ENCODE measurements around the gene ADRA2A. TPM values are rescaled to one million over a fixed set of nuclear protein-coding genes. Genes with fewer than 3 reads are reported as not detected.

Gene ADRA2A
- total RNA-seq, 1 donor from 2014 or later: 1.5 TPM

- Mint-ChIP-seq H3K4me3 (ENCODE audit: unreplicated experiment) (no peak overlapping the region), H3K9me3 (ENCODE audit: unreplicated experiment) (no peaks in the 10 kb centered on the region), H3K27me3 (ENCODE audit: unreplicated experiment) (peaks cover 6% of the 10 kb centered on the region), H3K27ac (ENCODE audit: unreplicated experiment) (no peak overlapping the region), H3K4me1 (ENCODE audit: unreplicated experiment) (peaks cover 12% of the 10 kb centered on the region), H3K36me3 (ENCODE audit: low read depth, unreplicated experiment) (no peaks in the 10 kb centered on the region)
- no peak for DNase-seq (ENCODE audit: low spot score)
- no peak for TF ChIP-seq CTCF (IDR thresholded peaks at IDR 0.05; ENCODE audit: unreplicated experiment)
These were observed 37.3 kb downstream of the ADRA2A start for GRCh38 chr10:111113961-111114757.

- peaks cover 6% of the 10 kb centered on the region for H3K27me3 Mint-ChIP-seq (ENCODE audit: unreplicated experiment)
- TF ChIP-seq CTCF (IDR thresholded peaks at IDR 0.05; ENCODE audit: unreplicated experiment): no peak
- DNase-seq (ENCODE audit: low spot score): no peak
- H3K4me3 Mint-ChIP-seq (ENCODE audit: unreplicated experiment): no peak overlapping the region
- no peaks in the 10 kb centered on the region for H3K36me3 Mint-ChIP-seq (ENCODE audit: low read depth, unreplicated experiment)
- H3K9me3 Mint-ChIP-seq (ENCODE audit: unreplicated experiment): no peaks in the 10 kb centered on the region
- no peak overlapping the region for H3K27ac Mint-ChIP-seq (ENCODE audit: unreplicated experiment)
- H3K4me1 Mint-ChIP-seq (ENCODE audit: unreplicated experiment): peaks cover 12% of the 10 kb centered on the region
These were observed 38.1 kb downstream of the ADRA2A start for GRCh38 chr10:111114758-111115500.

GRCh38 chr10:111116211-111116610, 39.4 kb downstream of the ADRA2A start:
- Mint-ChIP-seq H3K4me3 (ENCODE audit: unreplicated experiment) (no peak overlapping the region), H3K4me1 (ENCODE audit: unreplicated experiment) (peaks cover 12% of the 10 kb centered on the region), H3K27me3 (ENCODE audit: unreplicated experiment) (peaks cover 3% of the 10 kb centered on the region), H3K27ac (ENCODE audit: unreplicated experiment) (no peak overlapping the region), H3K9me3 (ENCODE audit: unreplicated experiment) (no peaks in the 10 kb centered on the region), H3K36me3 (ENCODE audit: low read depth, unreplicated experiment) (no peaks in the 10 kb centered on the region)
- DNase-seq (ENCODE audit: low spot score): no peak
- no peak for TF ChIP-seq CTCF (IDR thresholded peaks at IDR 0.05; ENCODE audit: unreplicated experiment)

GRCh38 chr10:111116762-111117445, 40.1 kb downstream of the ADRA2A start:
- Mint-ChIP-seq H3K4me3 (ENCODE audit: unreplicated experiment) (no peak overlapping the region), H3K27ac (ENCODE audit: unreplicated experiment) (no peak overlapping the region), H3K27me3 (ENCODE audit: unreplicated experiment) (no peaks in the 10 kb centered on the region), H3K36me3 (ENCODE audit: low read depth, unreplicated experiment) (no peaks in the 10 kb centered on the region), H3K9me3 (ENCODE audit: unreplicated experiment) (no peaks in the 10 kb centered on the region), H3K4me1 (ENCODE audit: unreplicated experiment) (peaks cover 12% of the 10 kb centered on the region)
- no peak for DNase-seq (ENCODE audit: low spot score)
- TF ChIP-seq CTCF (IDR thresholded peaks at IDR 0.05; ENCODE audit: unreplicated experiment): no peak

Measured in endothelial cell (in vitro differentiated cells).